Osteoblast (primary cell): ENCODE measurements around the gene LARP4B. TPM values are rescaled to one million over a fixed set of nuclear protein-coding genes. Genes with fewer than 3 reads are reported as not detected.

Experiments
- DNase-seq: peaks from one replicate; pipeline ENCODE4 v3.0.0; 2011; ENCODE audit warnings: low spot score, mixed read lengths; ENCODE audit not compliant: insufficient read length; ENCODE audit errors: missing footprints
- H2AFZ ChIP-seq: 2 replicates; pipeline ENCODE4 v1.6.0; 2011; ENCODE audit warnings: mild to moderate bottlenecking, low read length
- H3K27ac ChIP-seq: 2 replicates; pipeline ENCODE4 v1.5.1; 2011; ENCODE audit warnings: mild to moderate bottlenecking, low read depth, low read length, moderate library complexity
- H3K27me3 ChIP-seq: 2 replicates; pipeline ENCODE4 v1.6.0; 2012; ENCODE audit warnings: mild to moderate bottlenecking, control low read depth, inconsistent platforms, low read length, moderate library complexity; ENCODE audit not compliant: insufficient read depth
- H3K36me3 ChIP-seq: 2 replicates; pipeline ENCODE4 v1.5.1; 2011; ENCODE audit warnings: mild to moderate bottlenecking, low read length, control low read depth, moderate library complexity; ENCODE audit not compliant: insufficient read depth
- H3K4me1 ChIP-seq: 2 replicates; pipeline ENCODE4 v1.5.1; 2011; ENCODE audit warnings: mild to moderate bottlenecking, low read length, control low read depth, moderate library complexity; ENCODE audit not compliant: insufficient read depth
- H3K4me2 ChIP-seq: 2 replicates; pipeline ENCODE4 v1.6.0; 2011; ENCODE audit warnings: mild to moderate bottlenecking, low read length; ENCODE audit not compliant: insufficient read depth
- H3K4me3 ChIP-seq: fragments of 200-600 bp; sonication (generic); 3 replicates; pipeline ENCODE4 v1.5.1; 2012; ENCODE audit warnings: mild to moderate bottlenecking, low read length, inconsistent platforms; ENCODE audit not compliant: insufficient read depth
- H3K79me2 ChIP-seq: 2 replicates; pipeline ENCODE4 v1.6.0; 2012; ENCODE audit warnings: mild to moderate bottlenecking, low read length, control low read depth, inconsistent platforms; ENCODE audit not compliant: insufficient read depth
- H3K9me3 ChIP-seq: 2 replicates; pipeline ENCODE4 v1.5.1; 2011; ENCODE audit warnings: low read depth, low read length, control low read depth
- H4K20me1 ChIP-seq: 2 replicates; pipeline ENCODE4 v1.6.0; 2012; ENCODE audit warnings: mild to moderate bottlenecking, low read length, control low read depth; ENCODE audit not compliant: insufficient read depth
- total RNA-seq: library from RNA; depleted of rRNA; stranded (reverse); fragments of >200 nt; gene quantifications from 2 replicates; pipeline ENCODE4 v1.2.3, GENCODE V29; 2012
- TF ChIP-seq, protein P1 (sequence below): IDR thresholded peaks from 2 replicates; pipeline ENCODE4 v1.5.1; 2011; ENCODE audit warnings: mild to moderate bottlenecking, low read depth, low read length, moderate library complexity; ENCODE audit errors: extremely low read depth

Gene LARP4B
- total RNA-seq, 1 donor, result 46.0 TPM

DNA sequence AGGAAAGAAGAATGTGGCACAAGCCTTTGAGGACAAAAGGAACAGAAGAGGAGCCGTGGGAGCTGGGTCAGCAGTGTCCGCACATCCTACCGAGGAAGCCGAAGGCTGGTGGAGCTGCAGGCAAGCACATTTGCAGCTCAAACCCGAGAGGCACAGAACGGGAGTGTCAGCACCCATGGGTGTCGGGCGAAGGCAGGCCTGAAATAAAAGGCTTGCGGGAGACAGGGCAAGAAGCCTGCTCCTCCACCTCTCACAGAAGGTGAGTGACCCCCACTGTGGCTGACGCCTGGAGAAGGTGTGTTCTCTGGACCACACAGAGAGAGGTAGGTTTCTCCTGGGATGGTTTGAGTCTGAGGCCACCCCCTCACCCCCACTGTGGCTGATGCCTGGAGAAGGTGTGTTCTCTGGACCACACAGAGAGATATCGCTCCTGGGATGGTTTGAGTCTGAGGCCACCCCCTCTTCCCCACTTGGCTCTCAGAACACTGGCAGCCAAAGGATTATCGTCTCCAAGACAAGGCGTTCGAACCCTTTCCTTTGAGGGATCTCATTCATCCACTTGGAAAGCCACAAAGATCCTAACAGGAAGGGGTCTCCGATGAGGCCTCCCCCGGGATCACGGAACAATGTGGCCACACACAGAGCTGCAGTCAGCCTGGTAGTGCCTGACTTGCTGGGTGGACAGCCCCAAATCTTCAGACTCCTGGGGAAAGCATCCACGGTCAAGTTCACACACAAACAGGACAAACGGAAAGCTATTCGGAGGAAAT, 35.1 kb upstream of the LARP4B start:
- H3K27ac ChIP-seq, result no peak overlapping the region
- H4K20me1 ChIP-seq, result no peaks in the 10 kb centered on the region
- peaks cover 13% of the 10 kb centered on the region for H3K4me1 ChIP-seq
- H3K4me3 ChIP-seq, result no peak overlapping the region
- TF ChIP-seq, protein P1, sequence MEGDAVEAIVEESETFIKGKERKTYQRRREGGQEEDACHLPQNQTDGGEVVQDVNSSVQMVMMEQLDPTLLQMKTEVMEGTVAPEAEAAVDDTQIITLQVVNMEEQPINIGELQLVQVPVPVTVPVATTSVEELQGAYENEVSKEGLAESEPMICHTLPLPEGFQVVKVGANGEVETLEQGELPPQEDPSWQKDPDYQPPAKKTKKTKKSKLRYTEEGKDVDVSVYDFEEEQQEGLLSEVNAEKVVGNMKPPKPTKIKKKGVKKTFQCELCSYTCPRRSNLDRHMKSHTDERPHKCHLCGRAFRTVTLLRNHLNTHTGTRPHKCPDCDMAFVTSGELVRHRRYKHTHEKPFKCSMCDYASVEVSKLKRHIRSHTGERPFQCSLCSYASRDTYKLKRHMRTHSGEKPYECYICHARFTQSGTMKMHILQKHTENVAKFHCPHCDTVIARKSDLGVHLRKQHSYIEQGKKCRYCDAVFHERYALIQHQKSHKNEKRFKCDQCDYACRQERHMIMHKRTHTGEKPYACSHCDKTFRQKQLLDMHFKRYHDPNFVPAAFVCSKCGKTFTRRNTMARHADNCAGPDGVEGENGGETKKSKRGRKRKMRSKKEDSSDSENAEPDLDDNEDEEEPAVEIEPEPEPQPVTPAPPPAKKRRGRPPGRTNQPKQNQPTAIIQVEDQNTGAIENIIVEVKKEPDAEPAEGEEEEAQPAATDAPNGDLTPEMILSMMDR, result no peak
- H3K27me3 ChIP-seq, result no peaks in the 10 kb centered on the region
- DNase-seq, result peak; percentile 10
- no peak overlapping the region for H3K4me2 ChIP-seq
- H2AFZ ChIP-seq, result no peak overlapping the region
- no peaks in the 10 kb centered on the region for H3K36me3 ChIP-seq
- no peaks in the 10 kb centered on the region for H3K79me2 ChIP-seq
- no peaks in the 10 kb centered on the region for H3K9me3 ChIP-seq

DNA sequence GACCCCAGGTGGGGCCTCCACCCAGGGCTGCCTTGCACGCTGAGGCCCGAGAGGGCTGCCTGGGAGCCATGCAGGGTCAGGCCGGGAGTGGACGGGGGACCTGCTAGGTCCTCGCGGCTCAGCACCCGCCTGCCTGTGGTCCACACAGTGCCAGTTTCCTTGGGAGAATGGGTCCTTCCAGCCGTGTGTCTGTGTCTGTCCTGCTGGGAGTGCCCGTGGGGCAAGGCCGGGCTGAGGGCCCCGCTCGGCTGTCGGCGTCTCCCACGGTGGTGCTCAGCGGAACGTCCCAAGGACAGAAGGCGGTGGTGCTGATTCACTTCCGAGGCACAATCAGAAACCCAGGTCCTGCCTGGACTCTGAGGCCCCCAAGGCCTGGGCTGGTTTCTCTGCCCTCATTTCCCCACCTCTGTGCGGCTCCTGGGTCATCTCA, 33.5 kb upstream of the LARP4B start:
- no peaks in the 10 kb centered on the region for H3K36me3 ChIP-seq
- TF ChIP-seq, protein P1, result no peak
- H3K9me3 ChIP-seq, result no peaks in the 10 kb centered on the region
- no peak overlapping the region for H3K4me3 ChIP-seq
- H2AFZ ChIP-seq, result no peak overlapping the region
- H3K79me2 ChIP-seq, result no peaks in the 10 kb centered on the region
- H3K27ac ChIP-seq, result no peak overlapping the region
- H3K4me1 ChIP-seq, result no peaks in the 10 kb centered on the region
- no peaks in the 10 kb centered on the region for H4K20me1 ChIP-seq
- peak; percentile 43 for DNase-seq
- H3K27me3 ChIP-seq, result no peaks in the 10 kb centered on the region
- no peak overlapping the region for H3K4me2 ChIP-seq

DNA sequence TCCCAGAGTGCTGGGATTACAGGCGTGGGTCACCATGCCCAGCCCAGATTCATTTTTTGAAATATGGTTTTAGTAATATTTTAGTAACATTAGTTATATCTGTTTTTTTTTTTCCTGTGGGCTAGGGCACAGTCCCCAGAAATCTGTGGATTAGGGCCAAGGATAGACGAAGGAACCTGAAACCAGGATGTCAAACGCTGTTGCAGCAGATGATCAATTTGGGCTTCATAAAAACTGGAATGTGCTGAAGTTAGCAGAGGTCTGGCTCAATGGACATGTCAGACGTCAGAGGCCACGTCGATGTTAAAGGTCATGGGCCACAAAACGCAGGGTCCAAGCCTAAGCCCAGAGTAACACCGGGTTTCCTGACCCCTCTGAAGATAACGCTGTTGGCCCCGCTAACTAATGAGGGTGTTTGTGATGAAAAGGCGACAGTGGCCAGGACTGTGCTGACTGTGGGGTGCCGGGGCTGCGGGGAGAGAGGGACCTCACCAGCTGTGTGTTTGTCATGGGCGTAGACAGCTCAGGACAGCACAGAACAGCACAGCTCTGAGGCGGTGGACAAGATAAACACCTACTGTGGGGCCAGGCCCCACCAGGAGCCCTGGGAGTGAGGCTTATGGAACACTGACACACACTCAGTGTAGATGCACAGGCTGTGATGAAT, 32.9 kb upstream of the LARP4B start:
- Histone ChIP-seq H2AFZ (no peak overlapping the region), H3K27me3 (no peaks in the 10 kb centered on the region), H3K4me3 (no peak overlapping the region), H3K79me2 (no peaks in the 10 kb centered on the region), H3K27ac (no peak overlapping the region), H4K20me1 (no peaks in the 10 kb centered on the region), H3K4me2 (no peak overlapping the region), H3K4me1 (no peaks in the 10 kb centered on the region), H3K36me3 (no peaks in the 10 kb centered on the region), H3K9me3 (no peaks in the 10 kb centered on the region)
- TF ChIP-seq, protein P1, result no peak
- peak; percentile 85 for DNase-seq

DNA sequence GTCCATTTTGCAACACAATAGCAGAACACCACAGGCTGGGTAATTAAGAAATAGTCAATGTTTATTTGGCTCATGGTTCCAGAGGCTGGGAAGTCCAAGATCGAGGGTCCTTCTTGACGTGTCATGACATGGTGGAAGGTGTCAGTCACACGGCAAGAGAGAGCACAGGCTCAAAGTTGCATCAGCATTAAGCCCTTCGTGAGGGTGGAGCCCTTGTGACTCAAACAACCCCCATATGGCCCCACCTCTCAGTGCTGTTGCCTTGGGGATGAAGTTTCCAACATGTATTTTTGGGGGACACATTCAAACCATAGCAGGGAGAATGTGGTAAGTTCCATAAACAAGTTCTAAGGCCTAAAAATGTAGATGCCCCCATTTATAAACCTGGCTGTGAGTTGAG, 32.1 kb upstream of the LARP4B start:
- no peaks in the 10 kb centered on the region for H3K79me2 ChIP-seq
- H4K20me1 ChIP-seq, result no peaks in the 10 kb centered on the region
- H2AFZ ChIP-seq, result no peak overlapping the region
- TF ChIP-seq, protein P1, result no peak
- no peak overlapping the region for H3K4me2 ChIP-seq
- no peak overlapping the region for H3K27ac ChIP-seq
- peak; percentile 6 for DNase-seq
- no peaks in the 10 kb centered on the region for H3K27me3 ChIP-seq
- no peaks in the 10 kb centered on the region for H3K9me3 ChIP-seq
- H3K4me1 ChIP-seq, result no peaks in the 10 kb centered on the region
- H3K36me3 ChIP-seq, result no peaks in the 10 kb centered on the region
- no peak overlapping the region for H3K4me3 ChIP-seq
